Measurements from ENCODE around the gene SUGCT.
"Not testable (repeated sequence)": the region's sequence is repeated elsewhere in the genome, so short reads cannot be mapped to it uniquely, and the experiment has no call there.

The SUGCT gene

DNA sequence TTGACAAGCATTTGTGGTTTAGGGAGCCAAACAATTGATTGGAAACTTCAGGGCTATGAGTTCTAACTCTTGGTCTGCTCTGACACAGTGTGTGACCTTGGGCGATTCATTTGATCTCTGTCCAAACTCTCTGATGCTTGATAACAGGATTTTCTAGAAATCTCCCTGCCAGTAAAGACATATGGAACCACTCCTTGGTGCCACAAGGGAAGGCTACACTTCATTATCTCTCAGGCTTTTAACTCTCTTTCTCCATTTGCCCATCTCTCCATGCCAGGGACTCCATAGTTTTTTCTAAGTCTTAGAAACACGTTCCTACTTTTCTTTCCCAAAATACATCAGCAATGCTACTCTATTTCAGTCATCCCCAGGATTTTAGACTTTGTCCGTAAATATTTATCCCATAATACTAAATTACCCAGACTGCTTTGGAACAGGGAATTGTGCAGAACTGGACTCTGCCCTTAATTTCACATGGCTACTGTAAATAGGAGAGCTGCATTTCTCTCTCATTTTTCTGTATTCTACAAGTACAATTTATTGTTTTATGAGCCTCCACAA is 488.2 kb downstream of the SUGCT start:
- no peak for DNase-seq
- no peak for ATAC-seq

- DNase-seq (no peak), ATAC-seq (no peak)
Observed at GRCh38 chr7:40623863-40624262, 489.1 kb downstream of the SUGCT start.

GRCh38 chr7:40627361-40627760 is 492.6 kb downstream of the SUGCT start:
- DNase-seq, ATAC-seq: not testable (repeated sequence)

DNA sequence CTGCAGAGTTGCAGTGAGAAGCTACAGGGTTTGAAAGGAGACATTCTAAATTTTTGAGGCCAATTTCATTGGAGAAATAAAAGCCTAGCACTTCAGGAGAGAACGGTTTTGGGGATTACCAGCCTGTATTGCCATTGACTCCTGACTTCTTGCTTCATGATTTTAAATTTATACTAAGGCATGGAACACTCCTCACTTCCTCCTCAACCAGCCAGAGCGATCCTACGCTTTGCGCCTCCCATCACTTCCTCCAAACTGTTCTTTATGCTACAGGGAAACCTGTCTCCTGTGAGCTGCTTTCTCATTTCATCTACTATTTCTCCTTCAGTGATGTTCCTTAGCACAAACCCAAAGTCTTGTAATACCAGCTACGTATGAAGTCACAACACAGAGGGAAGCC is 495.1 kb downstream of the SUGCT start:
- ATAC-seq, result no peak
- no peak for DNase-seq

- no peak for DNase-seq
- no peak for ATAC-seq
Observed at GRCh38 chr7:40634118-40634517, 499.3 kb downstream of the SUGCT start.

- ATAC-seq, result no peak
- no peak for DNase-seq
Observed at GRCh38 chr7:40638545-40639320, 503.9 kb downstream of the SUGCT start.

GRCh38 chr7:40640566-40640965 is 505.8 kb downstream of the SUGCT start:
- ATAC-seq (no peak), DNase-seq (no peak)

DNA sequence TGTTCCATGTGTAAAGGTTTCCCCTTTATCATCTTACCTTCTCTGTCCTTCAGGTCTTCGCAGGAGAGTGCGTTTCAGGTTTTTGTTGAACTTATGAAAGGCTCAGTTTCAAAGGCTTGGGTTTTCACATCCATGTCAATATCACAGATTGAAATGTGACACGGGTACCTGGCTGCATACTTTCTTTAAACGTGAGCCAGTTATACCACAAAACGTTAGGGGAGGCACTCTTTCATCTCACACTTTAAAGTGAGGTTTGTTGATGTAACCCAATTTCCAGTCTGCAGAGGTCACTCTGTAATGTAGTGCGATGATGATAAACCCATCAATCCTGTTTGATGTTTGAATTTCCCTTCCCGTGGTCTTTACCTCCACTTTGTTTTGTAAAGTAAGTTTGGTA is 506.9 kb downstream of the SUGCT start:
- ATAC-seq (no peak), DNase-seq (no peak)

- DNase-seq (no peak), ATAC-seq (no peak)
Observed at GRCh38 chr7:40643664-40644063, 508.9 kb downstream of the SUGCT start.

DNA sequence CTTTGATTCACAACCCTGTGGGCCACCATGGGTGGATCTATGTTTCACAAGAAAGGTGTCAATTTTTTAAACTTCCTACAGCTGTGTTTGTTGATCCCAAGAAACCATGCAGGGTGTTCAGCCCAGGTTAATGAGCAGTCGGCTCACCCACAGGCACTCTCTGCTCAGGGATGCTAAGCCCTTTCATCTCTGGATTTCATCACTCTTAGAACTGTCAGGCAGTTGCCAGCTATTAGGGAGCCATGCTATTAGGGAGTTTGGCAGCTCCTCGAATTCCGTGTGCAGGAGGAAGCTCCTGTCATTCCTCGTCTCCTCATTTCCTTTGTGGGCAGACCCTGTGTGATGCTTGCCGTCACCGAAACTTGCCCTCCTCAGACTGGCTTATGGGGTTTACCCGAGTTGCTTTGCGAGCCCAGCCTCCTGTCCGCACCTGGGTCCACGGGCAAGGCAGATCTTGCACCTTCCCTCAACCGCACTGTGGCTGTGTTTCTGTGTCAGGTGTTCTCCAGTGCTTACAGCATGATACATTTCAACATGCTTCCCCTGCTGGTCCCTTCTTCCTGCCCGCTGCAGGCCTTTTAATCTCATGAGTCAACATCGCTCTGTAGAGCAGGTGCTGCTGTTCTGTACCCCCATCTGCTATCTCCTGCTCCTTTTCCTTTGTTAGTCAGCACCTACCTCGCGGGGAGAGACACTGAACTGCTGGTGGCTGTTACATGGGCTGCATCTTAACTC is 509.8 kb downstream of the SUGCT start:
- ATAC-seq (peak; percentile 59), DNase-seq (peak; percentile 9)

DNA sequence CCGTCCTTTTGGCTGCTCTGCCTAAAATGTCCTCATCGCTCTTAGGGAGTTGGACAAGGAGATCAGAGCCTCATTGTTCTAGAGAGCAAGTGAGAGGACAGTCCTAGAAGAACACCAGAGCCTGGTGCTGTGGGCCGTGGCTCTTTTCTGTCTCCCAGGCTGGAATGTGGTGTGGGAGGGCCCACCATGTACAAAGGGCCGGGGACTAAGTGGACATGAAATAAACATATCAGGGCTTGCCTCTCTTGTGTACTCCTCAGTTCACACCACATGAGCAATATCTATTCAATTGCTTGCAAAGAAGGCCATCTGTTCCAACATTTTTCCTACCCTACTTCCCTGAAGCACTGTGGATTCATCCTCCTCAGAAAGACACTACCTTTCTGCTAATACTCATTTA is 510.4 kb downstream of the SUGCT start:
- ATAC-seq, result no peak
- no peak for DNase-seq

DNA sequence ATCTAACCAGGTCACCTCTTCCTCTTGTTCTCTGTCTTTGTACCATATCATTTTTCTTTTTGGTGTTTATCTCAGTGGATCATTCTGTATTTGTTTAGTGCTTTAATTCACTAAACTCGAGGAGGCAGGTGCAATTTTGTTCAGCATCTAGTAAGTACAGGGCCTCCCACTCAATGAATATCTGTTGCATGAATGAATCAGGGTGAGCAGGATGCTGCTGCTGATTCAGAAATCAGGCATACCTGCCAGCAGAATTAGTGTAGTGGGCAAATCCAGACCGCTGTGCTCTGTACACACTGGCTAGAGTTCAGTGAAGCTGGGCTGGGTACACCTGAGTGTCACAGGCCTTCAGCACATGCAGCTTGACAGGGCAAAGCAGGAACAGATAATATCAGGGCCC is 511.9 kb downstream of the SUGCT start:
- DNase-seq (no peak), ATAC-seq (no peak)

DNA sequence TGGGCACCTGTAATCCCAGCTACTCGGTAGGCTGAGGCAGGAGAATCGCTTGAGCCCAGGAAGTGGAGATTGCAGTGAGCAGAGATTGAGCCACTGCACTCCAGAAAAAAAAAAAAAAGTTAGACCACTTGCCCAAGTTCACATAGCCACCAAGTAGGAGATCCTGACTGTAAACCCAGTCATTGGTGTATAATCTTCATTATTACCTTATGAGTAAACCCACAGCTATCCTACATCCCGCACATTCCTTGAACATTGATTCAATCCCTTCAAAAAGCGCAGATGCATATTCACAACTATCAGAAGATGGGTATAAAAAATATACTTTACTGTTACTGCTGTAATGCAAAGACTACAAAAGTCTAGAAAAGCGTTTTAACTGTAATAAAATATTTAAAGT is 512.9 kb downstream of the SUGCT start:
- ATAC-seq (no peak), DNase-seq (no peak)

DNA sequence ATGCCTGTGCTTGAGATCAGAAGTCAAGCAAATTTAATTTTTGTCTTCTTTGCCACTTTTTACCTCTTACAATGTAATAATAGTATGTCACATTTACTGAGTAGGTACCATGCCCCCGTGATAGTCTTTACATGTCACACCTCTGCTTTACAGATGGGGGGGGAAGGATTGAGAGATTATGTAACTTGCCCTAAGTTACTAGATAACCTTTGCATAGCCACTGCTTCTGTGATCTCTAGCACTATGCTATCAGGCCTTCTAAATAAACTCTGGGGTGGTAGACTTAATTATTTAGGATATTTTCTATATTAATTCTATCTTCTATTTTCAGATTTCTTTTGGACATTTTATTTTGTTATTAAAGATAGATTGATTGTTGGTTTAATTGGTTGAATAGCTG is 514.4 kb downstream of the SUGCT start:
- no peak for ATAC-seq
- no peak for DNase-seq

DNA sequence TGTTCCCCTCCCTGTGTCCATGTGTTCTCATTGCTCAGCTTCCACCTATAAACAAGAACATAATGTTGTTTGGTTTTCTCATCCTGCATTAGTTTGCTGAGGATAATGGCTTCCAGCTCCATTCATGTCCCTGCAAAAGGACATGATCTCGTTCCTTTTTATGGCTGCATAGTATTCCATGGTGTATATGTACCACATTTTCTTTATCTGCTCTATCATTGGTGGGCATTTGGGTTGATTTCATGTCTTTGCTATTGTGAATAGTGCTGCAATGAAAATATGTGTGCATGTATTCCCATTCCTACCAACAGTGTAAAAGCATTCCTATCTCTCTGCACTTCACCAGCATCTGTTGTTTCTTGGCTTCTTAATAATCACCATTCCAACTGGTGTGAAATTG is 516.1 kb downstream of the SUGCT start:
- DNase-seq, ATAC-seq: not testable (repeated sequence)

DNA sequence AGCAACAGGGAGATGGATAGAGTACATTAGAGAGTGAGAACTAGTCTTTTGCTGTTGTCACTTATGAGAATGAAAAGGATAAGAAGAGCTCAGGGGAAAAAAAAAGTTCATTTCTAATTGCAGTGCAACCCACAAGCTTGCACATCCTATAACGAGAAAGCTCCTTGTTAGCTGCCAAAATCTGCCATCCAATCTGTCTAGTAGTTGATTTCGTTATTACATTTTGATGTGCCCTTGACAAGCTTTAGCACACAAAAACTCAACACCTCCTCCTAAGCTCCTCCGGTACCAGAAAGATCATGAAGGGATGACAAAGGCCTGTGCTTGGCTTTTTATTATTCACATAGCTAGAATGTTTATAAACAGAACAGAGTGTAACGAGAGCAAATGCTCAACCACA is 519.4 kb downstream of the SUGCT start:
- no peak for DNase-seq
- ATAC-seq, result no peak

GRCh38 chr7:40655426-40655825 is 520.6 kb downstream of the SUGCT start:
- no peak for ATAC-seq
- no peak for DNase-seq

DNA sequence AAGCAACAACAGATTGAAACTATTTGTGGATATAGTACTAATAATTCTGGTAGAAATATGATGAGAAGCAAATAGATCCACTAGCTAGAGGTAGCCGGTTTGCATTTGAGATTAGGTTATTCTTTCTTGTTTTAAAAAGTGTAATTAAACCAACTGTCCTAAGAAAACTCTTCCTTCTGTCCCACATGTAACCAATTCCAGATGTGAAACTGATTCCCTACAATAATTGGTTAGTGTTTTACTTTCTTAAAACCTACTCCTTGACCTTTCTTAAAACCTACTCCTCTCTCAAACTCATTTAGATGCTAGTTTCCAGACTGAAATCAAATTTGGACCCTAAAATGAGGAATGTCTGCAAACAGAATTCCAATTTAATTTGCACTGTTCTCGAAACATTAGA is 521.5 kb downstream of the SUGCT start:
- DNase-seq (no peak), ATAC-seq (no peak)

DNA sequence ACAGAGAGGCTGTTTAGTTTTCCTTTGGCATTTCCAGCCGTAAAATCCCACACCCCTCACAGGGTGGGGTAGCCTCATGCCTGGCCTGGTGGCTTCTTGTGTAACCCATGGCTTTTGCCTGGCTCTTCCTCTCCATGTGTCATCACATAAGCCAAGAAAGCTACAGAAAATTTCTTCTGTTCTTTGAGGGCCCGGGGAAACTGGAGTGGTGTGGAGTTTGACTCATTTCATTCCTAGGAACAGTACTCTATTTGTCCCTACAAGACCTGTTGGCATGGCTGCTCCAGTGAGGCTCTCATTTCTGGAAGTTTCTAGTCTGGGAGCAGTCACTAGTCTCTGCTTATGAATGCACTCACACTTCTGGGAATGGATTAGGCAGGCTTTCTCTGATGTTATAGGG is 523.9 kb downstream of the SUGCT start:
- no peak for ATAC-seq
- no peak for DNase-seq

GRCh38 chr7:40659231-40659630 is 524.4 kb downstream of the SUGCT start:
- ATAC-seq (no peak), DNase-seq (no peak)

- ATAC-seq, result peak; percentile 77
- DNase-seq, result no peak
Observed at GRCh38 chr7:40673285-40673684, 538.5 kb downstream of the SUGCT start.

GRCh38 chr7:40674316-40674715 is 539.5 kb downstream of the SUGCT start:
- DNase-seq (no peak), ATAC-seq (no peak)

DNA sequence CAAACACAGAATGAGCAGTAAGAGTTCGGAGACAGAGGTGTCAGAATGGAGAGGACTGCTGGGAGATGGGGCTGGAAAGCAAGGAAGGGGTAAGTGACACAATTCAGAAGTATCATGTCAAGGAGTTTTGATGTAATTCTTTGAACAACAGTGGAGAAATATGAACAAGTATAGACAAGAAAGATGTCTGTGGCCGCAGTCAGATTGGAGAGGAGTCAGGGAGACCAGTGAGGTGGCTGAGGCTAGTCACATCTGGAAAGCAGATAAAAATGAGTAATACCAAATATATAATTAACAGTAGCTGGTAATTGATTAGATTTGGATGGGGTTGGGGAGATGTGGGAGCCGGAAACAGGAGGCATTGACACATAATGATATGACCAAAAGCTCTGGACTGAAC is 540.9 kb downstream of the SUGCT start:
- no peak for ATAC-seq

DNA sequence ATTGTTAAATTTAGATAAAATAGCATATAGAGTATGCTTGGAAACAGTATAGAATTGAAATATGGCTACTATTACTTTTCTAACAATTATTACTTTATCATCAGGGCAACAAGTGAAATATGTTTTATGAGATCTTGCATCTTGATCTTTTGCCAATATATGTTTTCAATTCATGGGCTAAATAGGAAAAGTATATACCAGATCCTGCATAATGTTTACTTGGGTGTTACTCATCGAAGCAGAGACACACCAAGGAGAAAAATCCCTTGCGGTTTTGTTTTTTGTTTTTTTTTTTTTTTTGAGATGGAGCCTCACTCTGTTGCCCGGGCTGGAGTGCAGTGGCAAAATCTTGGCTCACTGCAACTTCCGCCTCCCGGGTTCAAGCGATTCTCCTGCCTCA is 541.4 kb downstream of the SUGCT start:
- no peak for ATAC-seq
- DNase-seq, result no peak

More for the DNA sequence above, 540.9 kb downstream of the SUGCT start:
- no peak for DNase-seq
